ENCODE results near the gene RBPJ. TPM values are rescaled to one million over a fixed set of nuclear protein-coding genes. Genes with fewer than 3 reads are reported as not detected.
A peak's percentile ranks its signal among the peaks of the same experiment; 100 is the strongest.

Gene RBPJ
- total and polyA plus RNA-seq, 2 of the 8 experiments (the other 6 are each of a cell fraction or from before 2014, with no cell fraction given): 65.5 to 217 TPM

DNA sequence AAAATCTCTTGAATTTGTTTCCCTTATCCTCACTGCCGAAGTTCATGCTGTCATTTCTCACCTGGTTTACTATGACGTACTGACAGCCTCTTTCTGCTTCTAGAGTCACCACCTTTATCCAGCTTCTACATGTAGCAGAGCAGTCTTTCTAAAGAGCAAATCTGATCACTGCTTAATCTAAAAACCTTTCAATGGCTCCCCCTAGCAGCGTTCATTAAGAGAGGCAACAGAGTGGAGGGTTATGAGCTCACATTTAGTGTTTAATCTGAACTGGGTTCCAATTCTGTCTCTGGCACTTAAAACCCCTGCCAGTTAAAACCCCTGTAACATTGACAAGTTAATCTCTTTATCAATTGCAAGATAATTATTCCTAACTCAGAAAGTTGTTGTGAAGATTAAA lies 4.4 kb downstream of the RBPJ start:
- Histone ChIP-seq H3K23ac (ENCODE audit: insufficient read length) (no peak overlapping the region), H3K18ac (ENCODE audit: extremely low read depth, low read length) (no peak overlapping the region), H3K9me3 (ENCODE audit: insufficient read depth in 2 of 2, low read depth in 1 of 2, low read length in 1 of 2) (no peaks in the 10 kb centered on the region), H3K79me2 (ENCODE audit: control insufficient read depth in 1 of 2, insufficient read depth in 2 of 2, low read length in 2 of 2) (peaks cover 73 to 88% of the 10 kb centered on the region in 2 experiments), H4K91ac (replicated peaks; ENCODE audit: insufficient read length, low read length) (no peak overlapping the region), H2BK120ac (replicated peaks; ENCODE audit: low read depth, low read length) (no peak overlapping the region), H3K36me3 (ENCODE audit: control insufficient read depth in 2 of 4, insufficient read depth in 4 of 4, low read length in 3 of 4) (no peaks in the 10 kb centered on the region), H2BK20ac (ENCODE audit: low read length) (no peak overlapping the region), H3K56ac (replicated peaks; ENCODE audit: insufficient read length, low read depth, low read length) (no peak overlapping the region), H3K4me3 (ENCODE audit: extremely low read depth in 1 of 4, insufficient read depth in 2 of 4, low read depth in 3 of 4, low read length in 4 of 4) (no peak overlapping the region), H3K4me2 (ENCODE audit: insufficient read depth in 1 of 2, low read depth in 2 of 2, low read length in 2 of 2) (peak overlapping the region; percentile 0 to 63; a peak in 1 of 4 replicates), H4K8ac (ENCODE audit: extremely low read depth, insufficient read depth, low read length) (no peak overlapping the region), H3K9ac (replicated peaks in 1 of 4; ENCODE audit: extremely low read depth in 1 of 4, low read depth in 3 of 4, low read length in 3 of 4) (no peak overlapping the region), H3K27me3 (replicated peaks in 1 of 4; ENCODE audit: control insufficient read depth in 3 of 4, extremely low read depth in 1 of 4, insufficient read depth in 3 of 4, low read length in 3 of 4) (no peaks in the 10 kb centered on the region), H3K79me1 (ENCODE audit: low read depth, low read length) (peaks cover 2% of the 10 kb centered on the region; the same call in 1 of the 2 replicates), H2BK5ac (ENCODE audit: low read depth, low read length) (no peak overlapping the region), H3K4me1 (replicated peaks in 1 of 4; ENCODE audit: control insufficient read depth in 3 of 4, insufficient read depth in 4 of 4, low read length in 3 of 4) (peaks cover 0 to 7% (median 4%) of the 10 kb centered on the region in 4 experiments; a peak in 6 of 7 replicates), H4K5ac (ENCODE audit: insufficient read length, low read depth, low read length) (no peak overlapping the region), H2AFZ (ENCODE audit: low read length) (no peak overlapping the region), H3K27ac (ENCODE audit: low read depth, low read length) (no peak overlapping the region), H2AK5ac (ENCODE audit: low read depth, low read length) (no peak overlapping the region), H2BK15ac (ENCODE audit: low read length) (no peak overlapping the region), H2BK12ac (ENCODE audit: low read depth, low read length) (no peak overlapping the region), H3K14ac (ENCODE audit: insufficient read length) (no peak overlapping the region), H3K23me2 (ENCODE audit: low read depth, low read length) (no peaks in the 10 kb centered on the region; the same call in none of the 2 replicates), H4K20me1 (replicated peaks in 1 of 2; ENCODE audit: control insufficient read depth in 1 of 2, insufficient read depth in 2 of 2, low read length in 2 of 2) (peaks cover 27 to 44% of the 10 kb centered on the region in 2 experiments), H3K4ac (replicated peaks; ENCODE audit: insufficient read length, low read depth, low read length) (no peak overlapping the region)
- no peak for DNase-seq (ENCODE audit: low read depth in 1 of 2, low spot score in 2 of 2)
- 49% methylated on average over 3 of the region's 3 CpGs; no CpG with 5 or more reads in 1 of the 2 experiments for WGBS, 2 experiments (ENCODE audit: extremely low coverage in 1 of 2, insufficient coverage in 1 of 2, insufficient read length in 1 of 2, insufficient replicate concordance in 2 of 2, low coverage in 1 of 2, low lambda C conversion rate in 2 of 2, missing lambda C conversion rate in 1 of 2)
- POLR2A ChIA-PET (ENCODE audit: partially characterized antibody): no interaction called here
- no peak for TF ChIP-seq CTBP2 (IDR thresholded peaks at IDR 0.05; ENCODE audit: borderline replicate concordance, insufficient read depth, insufficient read length, low read length)
- TF ChIP-seq CTCF (IDR thresholded peaks at IDR 0.05; ENCODE audit: control extremely low read depth in 1 of 3, insufficient read depth in 1 of 3, low read depth in 1 of 3, low read length in 3 of 3): peak in 2 of 3 experiments; percentile 40 to 44; a peak in 2 of 4 replicates
- peak; percentile 54 to 63 for TF ChIP-seq RAD21 (IDR thresholded peaks at IDR 0.05 in 1 of 2, conservative IDR thresholded peaks at IDR 0.05 in 1 of 2; ENCODE audit: low read depth in 2 of 2, low read length in 2 of 2)
- TF ChIP-seq POLR2AphosphoS5 (IDR thresholded peaks at IDR 0.05; ENCODE audit: low read depth, low read length): no peak
- FAIRE-seq: peak; percentile 79
- CTCF ChIA-PET (ENCODE audit: partially characterized antibody): interaction anchor here (0.7 to 2.2 kb wide), 23 partner anchors 14 to 296 kb away, joined by 3 to 7 read pairs (median 4); no protein-coding TSS in a partner anchor

Measured in H1 (cell line).